GM21619 (cell line): ENCODE results near the gene LDLRAD1.
"Not testable (repeated sequence)": the region's sequence is repeated elsewhere in the genome, so short reads cannot be mapped to it uniquely, and the experiment has no call there.

Experiments
- ATAC-seq: cut with Tn5 transposase; IDR thresholded peaks from one replicate; pipeline ENCODE4 v1.9.1; 2021; ENCODE audit not compliant: unreplicated experiment

Gene LDLRAD1, protein sequence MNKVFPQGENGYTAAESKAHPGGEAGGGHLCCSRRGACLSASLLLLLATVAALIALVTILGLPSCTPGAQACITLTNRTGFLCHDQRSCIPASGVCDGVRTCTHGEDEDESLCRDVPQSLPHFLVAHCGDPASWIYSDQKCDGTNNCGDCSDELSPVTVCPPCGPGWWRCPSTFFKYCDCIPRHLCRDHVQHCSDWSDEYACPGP

DNA sequence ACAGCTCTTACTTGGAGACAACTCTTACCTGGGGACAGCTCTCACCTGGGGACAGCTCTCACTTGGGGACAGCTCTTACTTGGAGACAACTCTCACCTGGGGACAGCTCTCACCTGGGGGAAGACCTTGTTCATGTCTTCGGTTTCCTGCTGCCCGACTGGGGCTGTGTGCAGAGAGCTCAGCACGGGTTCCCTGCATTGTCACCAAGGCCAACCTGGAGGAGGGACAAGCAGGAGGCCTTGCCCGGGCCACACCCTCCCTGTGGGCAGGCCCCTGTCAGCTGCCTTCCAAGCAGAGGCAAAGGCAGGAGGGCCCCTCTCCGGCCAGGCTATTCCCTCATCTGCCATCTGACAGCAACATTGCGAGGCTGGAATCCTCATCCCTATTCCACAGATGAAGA is at the start of gene LDLRAD1:
LDLRAD1 (minus strand) TSS at position 208 of the 400 bp plus-strand sequence; CDS start at position 134, 74 bp downstream.
- no peak for ATAC-seq

DNA sequence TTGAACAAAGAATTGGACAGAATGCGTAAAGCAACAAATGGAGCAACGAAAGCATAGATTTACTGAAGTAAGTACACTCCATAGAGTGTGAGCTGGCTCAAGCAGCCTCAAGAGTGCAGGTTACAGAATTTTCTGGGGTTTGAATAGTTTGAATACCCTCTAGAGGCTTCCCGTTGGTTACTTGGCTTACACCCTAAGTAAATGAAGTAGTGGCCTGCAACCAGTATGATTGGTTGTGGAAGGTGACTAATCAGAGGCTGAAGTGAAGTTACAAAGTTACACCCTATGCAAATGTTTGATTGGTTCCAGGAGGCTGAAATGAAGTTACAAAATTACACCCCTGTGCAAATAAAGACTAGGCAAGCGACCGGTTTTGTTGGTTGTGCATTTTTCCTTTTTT is 46.3 kb upstream of the LDLRAD1 start:
- ATAC-seq, result no peak

DNA sequence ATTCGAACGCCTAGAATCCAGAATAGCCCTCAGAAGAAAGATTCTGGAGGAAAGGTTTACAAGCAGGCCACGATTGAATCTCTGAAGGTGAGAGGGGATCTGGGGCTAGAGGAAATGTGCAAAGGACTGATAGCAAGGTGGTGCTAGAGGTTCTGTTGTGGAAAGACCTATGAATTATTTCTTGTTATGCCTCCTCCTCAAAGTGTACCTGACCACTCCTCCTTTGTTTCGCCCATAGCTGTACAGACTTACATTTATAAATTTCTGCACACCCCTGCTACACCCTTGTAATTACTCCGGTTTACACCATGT is 36.4 kb upstream of the LDLRAD1 start:
- ATAC-seq, result no peak

DNA sequence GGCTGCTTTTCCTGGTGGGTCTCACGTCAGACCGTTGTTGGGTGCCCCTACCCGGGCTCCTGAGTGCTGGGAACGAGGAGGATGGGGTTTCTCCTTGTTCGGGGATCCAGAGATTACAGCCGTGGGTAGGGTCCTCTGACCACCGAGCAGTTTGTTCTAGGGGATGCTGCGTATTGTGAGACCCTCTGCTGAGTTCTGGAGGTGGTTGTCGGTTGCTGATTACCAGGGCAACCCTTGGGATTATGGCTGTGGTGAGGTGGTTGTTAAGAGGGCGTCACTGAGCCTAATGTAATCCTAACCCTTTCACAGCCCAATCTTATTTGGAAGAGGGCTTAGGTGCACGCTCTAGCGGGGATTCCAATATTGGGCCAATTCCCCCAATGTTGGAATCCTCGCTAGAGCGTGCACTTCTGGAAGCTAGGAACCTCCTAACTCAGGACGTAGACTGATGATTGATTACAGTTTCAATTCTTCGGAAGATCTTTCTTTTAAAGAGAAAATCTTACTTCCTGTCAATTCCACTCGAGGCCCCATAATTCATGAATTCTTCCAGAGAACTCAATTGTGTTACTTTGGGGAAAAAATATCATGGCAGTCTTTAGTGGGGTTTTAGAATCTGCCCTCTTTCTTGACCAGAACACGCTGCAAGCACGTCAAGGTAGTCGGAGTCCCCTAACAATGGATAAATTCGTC is 35.9 kb upstream of the LDLRAD1 start:
- no peak for ATAC-seq

DNA sequence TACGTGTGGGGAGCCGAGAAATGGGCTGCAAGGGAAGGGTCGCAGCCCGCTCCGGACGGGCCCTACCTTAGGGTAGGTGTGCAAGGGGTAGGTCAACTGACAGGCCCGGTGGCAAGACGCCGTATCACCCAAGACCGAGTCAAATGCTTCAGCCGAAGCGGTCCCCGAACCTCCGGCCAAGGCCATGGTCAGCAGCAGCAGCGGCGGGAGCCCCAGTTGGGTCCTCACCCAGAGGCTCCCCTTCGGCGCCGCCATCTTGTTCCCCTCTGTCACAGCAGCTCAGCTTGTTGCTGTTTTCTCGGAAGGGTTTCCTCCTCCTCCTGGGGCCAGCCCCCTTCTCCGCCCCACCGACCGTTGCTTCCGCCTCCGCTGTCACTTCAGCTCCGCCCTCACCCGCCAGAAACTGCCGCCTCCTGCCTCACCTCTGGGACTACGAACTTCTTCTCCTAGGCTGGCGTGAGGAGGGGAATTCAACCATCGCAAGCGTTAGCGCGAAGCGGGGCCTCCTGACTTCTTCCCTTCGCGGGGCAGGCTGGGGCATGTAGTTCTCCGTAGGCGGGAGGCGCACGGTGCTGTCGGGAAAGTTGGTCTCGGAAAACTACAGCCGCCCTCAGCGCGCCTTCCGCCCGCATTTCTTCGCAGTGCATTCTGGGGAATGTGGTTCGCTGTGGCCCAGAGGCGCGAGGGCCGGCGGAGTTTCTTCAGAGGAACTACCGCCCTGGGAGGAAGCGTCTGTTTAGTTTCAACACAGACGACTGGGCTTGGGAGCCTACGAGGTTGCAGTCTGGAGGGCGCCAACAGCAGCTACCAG is 35.2 kb upstream of the LDLRAD1 start, which contains the start of the genes TCEANC2 and TMEM59:
TCEANC2 (plus strand) TSS at position 675 of the 811 bp plus-strand sequence. CDS start 815 bp downstream, outside the sequence.
TMEM59 (minus strand) TSS at position 271 of the 811 bp plus-strand sequence; CDS start at position 255, 16 bp downstream.
- peak; percentile 90 for ATAC-seq

DNA sequence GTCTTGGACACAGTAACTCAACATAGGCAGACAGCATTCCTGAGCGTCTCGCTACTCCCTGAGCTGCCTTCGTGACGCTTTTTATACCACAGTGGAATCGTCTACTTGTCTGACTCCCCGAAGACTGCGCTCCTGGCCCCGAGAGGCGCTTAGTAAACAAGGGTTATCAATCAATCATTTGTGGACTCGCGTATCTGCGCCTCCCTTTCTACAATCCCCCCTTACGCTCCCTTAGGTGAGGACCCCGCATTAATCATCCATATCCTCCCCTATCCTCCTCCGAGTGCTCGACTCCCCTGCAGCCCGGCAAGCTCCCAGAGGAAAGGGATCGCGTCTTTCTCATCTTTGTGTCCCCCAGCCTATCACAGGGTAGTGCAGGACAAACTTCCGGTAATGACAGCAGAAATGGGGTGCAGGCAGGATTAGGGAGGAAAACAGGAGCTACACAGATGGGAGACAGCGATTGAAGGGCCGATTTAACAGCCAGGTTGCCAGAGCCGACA is 34.5 kb upstream of the LDLRAD1 start:
- peak; percentile 15 for ATAC-seq

DNA sequence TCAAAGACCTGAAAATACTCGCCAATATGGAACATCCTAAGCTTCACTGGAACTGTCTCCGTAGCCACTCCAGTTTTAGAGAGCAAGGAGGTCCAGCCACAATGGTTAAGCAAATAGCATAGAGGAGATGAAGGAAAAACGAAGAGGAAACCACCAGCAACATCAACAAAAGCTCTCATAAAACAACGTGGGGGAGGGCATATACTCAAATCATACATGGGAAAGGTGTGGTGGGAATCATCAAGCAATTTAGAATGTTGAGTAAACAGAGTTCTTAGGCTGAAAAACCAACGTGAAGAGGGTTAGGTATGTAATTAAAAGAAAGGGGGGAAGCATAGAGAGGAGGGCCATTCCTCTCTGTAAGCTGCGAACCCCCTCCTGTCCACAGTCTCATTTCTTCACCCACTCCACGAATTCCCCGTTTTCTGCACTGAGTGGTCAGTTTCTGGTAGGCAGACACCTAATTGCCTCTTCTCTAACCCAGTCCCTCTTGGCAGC is 34.0 kb upstream of the LDLRAD1 start:
- no peak for ATAC-seq

DNA sequence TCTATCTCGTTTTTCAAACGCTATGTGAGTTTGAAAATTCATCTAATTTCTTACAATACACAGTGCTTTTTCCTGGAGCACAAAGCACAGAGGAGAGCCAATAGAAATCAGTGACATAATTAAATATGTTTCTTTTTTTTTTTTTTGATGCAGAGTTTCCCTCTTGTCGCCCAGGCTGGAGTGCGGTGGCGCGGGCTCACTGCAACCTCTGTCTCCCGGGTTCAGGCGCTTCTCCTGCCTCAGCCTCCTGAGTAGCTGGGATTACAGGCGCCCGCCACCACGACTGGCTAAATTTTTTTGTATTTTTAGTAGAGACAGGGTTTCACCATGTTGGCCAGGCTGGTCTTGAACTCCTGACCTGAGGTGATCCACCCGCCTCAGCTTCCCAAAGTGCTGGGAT is 32.4 kb upstream of the LDLRAD1 start:
- not testable (repeated sequence) for ATAC-seq

DNA sequence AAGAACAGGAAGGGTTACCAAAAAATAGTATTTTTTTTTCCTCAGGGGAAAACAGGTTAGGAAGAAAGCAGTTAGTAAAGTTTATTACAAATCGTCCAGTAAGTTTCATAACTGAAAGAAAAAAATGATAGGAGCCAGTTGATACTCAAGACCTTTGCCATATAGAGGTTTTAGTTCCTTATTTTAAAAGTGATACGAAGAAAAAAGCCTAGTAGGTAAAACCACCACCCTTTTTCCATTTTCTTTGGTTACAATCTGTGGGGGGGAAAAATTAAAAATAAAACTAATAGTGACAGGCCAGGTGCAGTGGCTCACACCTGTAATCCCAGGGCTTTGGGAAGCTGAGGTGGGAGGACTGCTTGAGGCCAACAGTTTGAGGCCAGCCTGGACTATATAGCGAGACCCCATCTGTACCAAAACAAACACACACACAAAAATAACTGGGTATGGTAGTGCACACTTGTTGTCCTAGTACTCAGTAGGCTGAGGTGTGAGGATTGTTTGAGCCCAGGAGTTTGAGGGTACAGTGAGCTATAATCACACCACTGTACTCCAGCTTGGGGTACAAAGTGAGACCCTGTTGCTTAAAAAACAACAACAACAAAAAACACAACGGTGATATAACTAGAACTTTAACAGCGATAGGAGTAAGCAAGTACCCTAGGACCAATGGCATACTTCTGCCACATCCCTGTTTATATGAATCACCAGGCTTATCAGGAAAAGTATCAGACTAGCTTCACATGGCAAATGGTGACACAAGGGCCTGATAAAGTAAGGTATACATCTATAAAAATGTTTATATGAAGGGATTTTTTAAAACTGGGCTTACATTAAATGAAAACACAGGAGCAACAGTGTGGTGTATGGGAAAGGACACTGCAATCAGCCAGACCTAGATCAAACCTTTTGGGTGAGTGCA is 29.7 kb upstream of the LDLRAD1 start:
- ATAC-seq, result no peak

DNA sequence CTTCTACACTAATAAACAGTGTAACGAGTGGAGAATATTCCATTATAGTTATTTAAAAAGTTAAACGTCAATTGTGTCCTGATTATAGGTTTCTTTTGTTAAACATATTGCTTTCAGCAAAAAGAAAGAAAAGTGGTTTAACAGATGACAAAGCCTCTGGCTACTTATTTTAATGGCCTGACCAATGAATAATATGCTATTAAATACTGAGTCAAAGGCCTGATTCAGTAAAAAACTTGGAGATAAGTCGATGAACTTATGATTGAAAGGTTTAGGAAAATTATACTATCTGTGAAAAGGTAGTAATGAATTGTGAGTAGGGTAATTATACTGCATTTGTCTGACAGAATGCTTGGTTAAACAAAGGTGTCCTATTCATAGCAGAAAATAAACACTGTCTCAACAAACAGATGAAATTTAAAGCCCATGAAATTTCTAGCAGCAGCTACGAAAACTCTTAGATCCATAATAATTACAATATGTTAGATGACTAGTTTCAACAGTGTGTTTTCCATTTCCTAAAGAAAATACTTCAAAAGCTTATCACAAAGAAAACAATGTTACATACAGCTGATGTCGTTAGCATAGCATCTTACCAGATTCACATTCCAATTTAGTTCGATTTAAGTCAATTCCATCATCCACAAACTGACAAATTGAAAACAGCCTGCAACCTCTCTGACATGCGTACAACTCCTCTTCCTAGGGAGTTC is 28.8 kb upstream of the LDLRAD1 start:
- no peak for ATAC-seq

DNA sequence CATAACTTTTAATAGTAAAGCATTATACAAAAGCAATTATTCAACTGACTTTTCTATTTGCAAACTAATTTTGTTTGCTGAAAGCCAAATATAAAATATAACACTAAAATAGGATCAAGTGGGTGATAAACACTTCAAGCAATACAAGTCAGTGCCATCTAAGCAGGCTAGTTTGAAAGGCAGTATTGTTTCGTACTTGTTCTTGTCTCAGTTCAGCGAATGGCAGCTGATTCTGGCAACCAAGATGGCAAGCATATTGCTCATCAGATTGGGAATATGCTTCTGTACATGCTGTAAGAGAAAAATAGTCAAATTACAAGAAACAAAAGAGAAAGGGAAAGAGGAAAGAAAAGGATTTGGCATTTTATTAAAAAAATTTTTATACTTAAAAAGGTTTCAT is 27.5 kb upstream of the LDLRAD1 start:
- no peak for ATAC-seq

DNA sequence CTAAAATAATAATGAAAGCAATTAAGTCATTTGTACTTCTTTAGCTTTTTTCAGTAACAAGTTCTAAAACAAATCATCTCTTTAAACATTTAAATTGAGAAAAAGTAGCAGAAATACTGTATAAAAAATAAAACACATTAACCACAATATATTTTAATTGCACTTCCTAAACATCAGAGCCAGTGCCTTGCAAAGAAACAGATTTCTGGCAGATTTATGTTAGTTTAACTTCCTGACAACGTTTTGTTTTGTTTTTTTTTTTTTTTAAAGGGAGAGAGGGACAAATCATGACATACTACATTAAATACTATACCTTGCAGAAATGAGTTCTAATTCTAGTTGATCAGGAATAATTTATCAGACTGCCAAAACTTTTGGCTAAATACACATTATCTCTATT is 23.8 kb upstream of the LDLRAD1 start:
- ATAC-seq, result no peak

DNA sequence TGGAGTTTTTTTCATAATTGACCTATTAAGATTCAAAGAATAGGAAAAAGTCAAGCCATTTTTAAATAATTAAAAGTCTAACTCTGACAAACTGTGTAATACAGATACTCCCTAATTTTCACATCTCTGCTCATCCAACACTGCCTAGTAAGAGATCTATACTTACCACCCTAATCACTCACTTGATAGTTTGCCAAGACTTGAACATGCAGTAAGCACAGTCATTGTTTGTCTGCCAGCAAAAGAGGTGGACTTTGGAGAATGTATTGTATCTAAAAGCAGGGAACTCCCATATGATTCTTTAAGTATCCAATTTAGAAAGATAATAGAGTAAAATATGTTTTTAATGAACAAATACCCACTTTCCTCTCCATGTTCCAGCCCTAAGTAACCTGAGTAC is 19.5 kb upstream of the LDLRAD1 start:
- ATAC-seq, result no peak

DNA sequence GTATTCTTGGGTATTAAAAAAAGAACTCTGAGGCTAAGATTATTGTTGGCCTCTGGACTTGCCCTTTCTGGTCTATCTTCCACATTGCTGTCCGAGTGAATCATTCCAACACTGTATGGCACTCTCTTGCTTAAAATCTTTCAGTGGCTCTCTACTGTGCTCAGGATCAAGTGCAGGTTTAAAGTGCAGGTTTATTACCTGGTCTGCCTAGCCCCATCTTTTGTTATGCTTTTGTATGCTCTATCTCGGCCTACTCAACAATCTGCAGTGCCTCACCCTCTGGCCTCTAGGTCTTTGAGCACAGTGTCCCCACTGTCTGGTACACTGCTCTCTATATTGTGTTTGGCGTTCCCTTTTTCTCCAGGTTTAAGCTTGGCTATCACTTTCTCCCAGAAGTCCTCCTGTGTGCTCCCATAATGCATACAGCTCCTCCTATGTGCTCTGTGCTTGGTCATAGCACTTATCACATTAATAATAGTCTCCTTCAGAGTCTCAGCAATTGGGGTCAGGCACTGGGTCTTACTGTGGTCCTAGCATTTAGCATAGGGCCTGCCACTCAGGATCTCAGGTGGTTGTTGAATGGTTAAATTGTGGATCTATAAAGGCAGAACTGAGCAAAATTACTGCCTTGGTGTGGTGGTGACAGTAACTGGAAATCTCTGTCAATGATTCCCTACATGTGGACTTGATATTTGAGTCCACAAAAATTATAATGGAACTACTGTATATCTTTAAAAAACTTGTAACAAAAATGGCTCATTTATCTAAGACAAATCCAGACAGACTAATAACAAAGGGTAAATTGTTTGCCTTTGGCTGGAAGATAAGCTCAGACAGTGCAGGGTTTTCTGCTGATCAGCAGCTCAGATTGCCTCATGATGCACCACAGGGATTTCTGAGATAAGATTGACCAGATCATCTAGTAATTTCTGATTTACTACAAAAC is 10.6 kb upstream of the LDLRAD1 start:
- no peak for ATAC-seq

DNA sequence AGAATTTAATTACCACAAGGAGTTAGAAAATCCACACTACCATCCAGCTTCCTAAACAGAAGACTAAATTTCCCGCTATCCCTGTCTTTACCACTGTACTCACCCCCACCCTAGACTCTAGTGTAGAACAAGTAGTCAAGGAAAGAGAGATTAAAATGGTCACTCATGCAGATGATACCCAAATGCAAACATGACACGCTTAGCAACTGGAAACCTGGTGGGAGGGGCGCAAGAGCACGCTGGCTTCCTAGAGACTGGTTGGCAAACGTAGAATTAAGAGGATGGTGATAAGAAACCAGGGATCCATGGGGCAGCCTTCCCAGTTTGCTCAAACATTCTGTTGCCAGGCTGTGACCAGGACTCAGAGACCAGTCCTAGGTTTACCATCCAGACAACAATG is 9.9 kb upstream of the LDLRAD1 start:
- ATAC-seq, result no peak

DNA sequence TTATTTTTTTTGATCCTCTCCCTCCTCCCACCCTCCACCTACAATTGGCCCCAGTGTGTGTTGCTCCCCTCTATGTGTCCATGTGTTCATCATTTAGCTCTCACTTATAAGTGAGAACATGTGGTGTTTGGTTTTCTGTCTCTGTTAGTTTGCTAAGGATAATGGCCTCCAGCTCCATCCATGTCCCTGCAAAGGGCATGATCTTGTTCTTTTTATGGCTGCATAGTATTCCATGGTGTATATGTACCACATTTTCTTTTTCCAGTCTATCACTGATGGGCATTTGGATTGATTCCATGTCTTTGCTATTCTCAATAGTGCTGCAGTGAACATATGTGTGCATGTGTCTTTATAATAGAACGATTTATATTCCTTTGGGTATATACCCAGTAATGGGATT is 6.8 kb upstream of the LDLRAD1 start:
- ATAC-seq, result not testable (repeated sequence)

DNA sequence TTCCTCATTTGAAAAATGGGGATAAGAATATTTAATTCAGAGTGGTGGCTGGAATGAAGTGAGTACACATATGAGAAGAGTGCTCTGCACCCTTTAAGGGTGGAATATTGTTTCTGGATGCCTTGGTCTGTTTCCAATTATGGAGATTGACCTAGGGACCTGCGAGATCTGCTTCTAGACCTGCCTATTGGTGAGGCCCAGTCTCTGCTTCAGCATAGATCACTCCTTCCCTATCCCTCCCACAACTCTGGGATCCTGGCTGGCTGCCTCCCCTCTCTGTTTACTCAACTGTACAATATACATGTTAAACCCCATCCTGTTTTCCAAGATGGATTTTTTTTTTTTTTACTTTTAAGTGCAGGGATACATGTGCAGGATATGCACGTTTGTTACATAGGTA is 6.4 kb upstream of the LDLRAD1 start:
- no peak for ATAC-seq

DNA sequence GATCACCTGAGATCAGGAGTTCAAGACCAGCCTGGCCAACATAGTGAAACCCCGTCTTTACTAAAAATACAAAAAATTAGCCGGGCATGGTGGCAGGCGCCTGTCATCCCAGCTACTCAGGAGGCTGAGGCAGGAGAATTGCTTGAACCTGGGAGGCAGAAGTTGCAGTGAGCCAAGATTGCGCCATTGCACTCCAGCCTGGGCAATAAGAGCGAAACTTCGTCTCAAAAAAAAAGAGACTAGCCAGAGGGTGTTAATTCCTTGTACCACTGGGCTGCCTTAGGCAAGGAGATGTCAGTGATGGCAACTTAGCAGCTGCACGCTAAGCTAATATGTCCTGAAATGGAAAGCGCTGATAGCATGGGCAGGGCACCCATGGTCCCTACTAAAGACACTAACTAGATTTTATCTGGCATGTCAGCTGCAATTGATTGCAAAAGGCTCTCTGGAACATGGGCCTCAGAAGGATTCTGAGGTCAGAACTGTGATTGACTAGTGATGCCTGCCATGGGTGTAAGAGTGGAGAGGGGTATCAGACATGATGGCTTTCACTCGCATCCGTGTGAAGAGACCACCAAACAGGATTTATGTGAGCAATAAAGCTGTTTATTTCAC is 1.7 kb upstream of the LDLRAD1 start:
- not testable (repeated sequence) for ATAC-seq
